ENCODE data around the gene TMEM53.

The TMEM53 gene

GRCh38 chr1:44696789-44697345, 22.6 kb upstream of the TMEM53 start:
- DNase-seq, result peak; percentile 88 to 92

- no peak for DNase-seq
Observed at GRCh38 chr1:44696101-44696500, 21.8 kb upstream of the TMEM53 start.

- DNase-seq, result no peak
Observed at GRCh38 chr1:44695671-44696070, 21.4 kb upstream of the TMEM53 start.

- DNase-seq, result no peak
Observed at GRCh38 chr1:44694863-44695478, 20.7 kb upstream of the TMEM53 start.

- DNase-seq, result no peak
Observed at GRCh38 chr1:44693900-44694299, 19.6 kb upstream of the TMEM53 start.

GRCh38 chr1:44693159-44693558, 18.9 kb upstream of the TMEM53 start:
- no peak for DNase-seq

GRCh38 chr1:44689447-44689765, 15.1 kb upstream of the TMEM53 start:
- no peak for DNase-seq

GRCh38 chr1:44688760-44689446, 14.6 kb upstream of the TMEM53 start:
- DNase-seq, result no peak

GRCh38 chr1:44685881-44686280, 11.6 kb upstream of the TMEM53 start:
- no peak for DNase-seq

GRCh38 chr1:44685218-44685617, 10.9 kb upstream of the TMEM53 start:
- DNase-seq, result no peak

- peak; percentile 87 to 88 for DNase-seq
Observed at GRCh38 chr1:44684525-44684924, 10.2 kb upstream of the TMEM53 start.

GRCh38 chr1:44682883-44683265, 8.6 kb upstream of the TMEM53 start:
- DNase-seq, result no peak

GRCh38 chr1:44681905-44682882, 7.9 kb upstream of the TMEM53 start:
- no peak for DNase-seq

GRCh38 chr1:44679468-44679867, 5.2 kb upstream of the TMEM53 start:
- DNase-seq, result no peak

- DNase-seq, result no peak
Observed at GRCh38 chr1:44678626-44679025, 4.3 kb upstream of the TMEM53 start.

- DNase-seq, result no peak
Observed at GRCh38 chr1:44678120-44678519, 3.8 kb upstream of the TMEM53 start.

GRCh38 chr1:44677201-44677766, 3.0 kb upstream of the TMEM53 start:
- peak; percentile 59 to 74 for DNase-seq

- DNase-seq, result peak; percentile 96 to 98
Observed at GRCh38 chr1:44676484-44677200, 2.4 kb upstream of the TMEM53 start.

GRCh38 chr1:44675186-44675585, 905 bp upstream of the TMEM53 start:
- DNase-seq, result no peak

GRCh38 chr1:44673675-44674112, 587 bp downstream of the TMEM53 start:
- no peak for DNase-seq

GRCh38 chr1:44672961-44673674, 1.2 kb downstream of the TMEM53 start:
- no peak for DNase-seq

Data from Kasumi-1 (cell line).